Stimulated activated CD4-positive, alpha-beta T cell treated with anti-CD3 and anti-CD28 coated beads, Interleukin-1b, Interleukin-23, amount 100 ng/mL, for 1 hour (primary cell): Measurements from ENCODE around the gene ST3GAL3.
"Not testable (repeated sequence)": the region's sequence is repeated elsewhere in the genome, so short reads cannot be mapped to it uniquely, and the experiment has no call there.

Experiments used
- DNase-seq, 2 donors: peaks; one replicate each; pipeline ENCODE4 v3.0.0-alpha.2; 2020; ENCODE audit warnings: low read depth in 2 of 2

The ST3GAL3 gene

GRCh38 chr1:43757343-43758053, 50.2 kb downstream of the ST3GAL3 start:
- no peak for DNase-seq

- DNase-seq, result no peak
Measured at GRCh38 chr1:43760745-43761317, 53.5 kb downstream of the ST3GAL3 start.

- DNase-seq, result peak; percentile 2 to 8
Measured at GRCh38 chr1:43763497-43763973, 56.2 kb downstream of the ST3GAL3 start.

- no peak for DNase-seq
Measured at GRCh38 chr1:43764581-43764980, 57.2 kb downstream of the ST3GAL3 start.

GRCh38 chr1:43766086-43766784, 58.9 kb downstream of the ST3GAL3 start:
- no peak for DNase-seq

- DNase-seq, result no peak
Measured at GRCh38 chr1:43766818-43767525, 59.6 kb downstream of the ST3GAL3 start.

- no peak for DNase-seq
Measured at GRCh38 chr1:43768168-43768567, 60.8 kb downstream of the ST3GAL3 start.

GRCh38 chr1:43769350-43769908, 62.1 kb downstream of the ST3GAL3 start:
- DNase-seq, result no peak

GRCh38 chr1:43770111-43770510, 62.8 kb downstream of the ST3GAL3 start:
- no peak for DNase-seq

- DNase-seq, result no peak
Measured at GRCh38 chr1:43772978-43773377, 65.6 kb downstream of the ST3GAL3 start.

GRCh38 chr1:43773821-43774220, 66.5 kb downstream of the ST3GAL3 start:
- no peak for DNase-seq

- DNase-seq, result no peak
Measured at GRCh38 chr1:43774359-43774758, 67.0 kb downstream of the ST3GAL3 start.

- no peak for DNase-seq
Measured at GRCh38 chr1:43776043-43776761, 68.9 kb downstream of the ST3GAL3 start.

- DNase-seq, result not testable (repeated sequence)
Measured at GRCh38 chr1:43777916-43778315, 70.6 kb downstream of the ST3GAL3 start.

- no peak for DNase-seq
Measured at GRCh38 chr1:43779266-43779665, 71.9 kb downstream of the ST3GAL3 start.

GRCh38 chr1:43779805-43780403, 72.6 kb downstream of the ST3GAL3 start:
- DNase-seq, result no peak

- DNase-seq, result no peak
Measured at GRCh38 chr1:43781574-43781973, 74.2 kb downstream of the ST3GAL3 start.

GRCh38 chr1:43783096-43783670, 75.8 kb downstream of the ST3GAL3 start:
- DNase-seq, result no peak

GRCh38 chr1:43783671-43784205, 76.4 kb downstream of the ST3GAL3 start:
- no peak for DNase-seq
